HG03196 (cell line): Measurements from ENCODE around the gene NOC2L.
A peak's percentile ranks its signal among the peaks of the same experiment; 100 is the strongest.

Source experiments
- ATAC-seq: cut with Tn5 transposase; IDR thresholded peaks from one replicate; pipeline ENCODE4 v1.9.1; 2021; ENCODE audit not compliant: unreplicated experiment

Gene NOC2L

GRCh38 chr1:975365-975764 is 16.3 kb upstream of the NOC2L start:
- ATAC-seq: no peak

- ATAC-seq: no peak
Measured at GRCh38 chr1:974687-975328, 15.8 kb upstream of the NOC2L start.

GRCh38 chr1:974293-974640 is 15.2 kb upstream of the NOC2L start:
- no peak for ATAC-seq

- no peak for ATAC-seq
Measured at GRCh38 chr1:973459-974292, 14.6 kb upstream of the NOC2L start.

- no peak for ATAC-seq
Measured at GRCh38 chr1:972726-973458, 13.8 kb upstream of the NOC2L start.

GRCh38 chr1:971751-972506 is 12.9 kb upstream of the NOC2L start:
- no peak for ATAC-seq

GRCh38 chr1:970973-971730 is 12.1 kb upstream of the NOC2L start:
- no peak for ATAC-seq

- ATAC-seq: no peak
Measured at GRCh38 chr1:970242-970972, 11.4 kb upstream of the NOC2L start.

- no peak for ATAC-seq
Measured at GRCh38 chr1:969260-969855, 10.3 kb upstream of the NOC2L start.

- no peak for ATAC-seq
Measured at GRCh38 chr1:967466-968343, 8.6 kb upstream of the NOC2L start.

- peak; percentile 54 for ATAC-seq
Measured at GRCh38 chr1:966704-967300, 7.7 kb upstream of the NOC2L start.

- peak; percentile 20 for ATAC-seq
Measured at GRCh38 chr1:966135-966703, 7.2 kb upstream of the NOC2L start, which contains the start of gene PLEKHN1. PLEKHN1 (plus strand) TSS chr1:966482; CDS start chr1:966532, 50 bp downstream.

GRCh38 chr1:965526-966134 is 6.6 kb upstream of the NOC2L start:
- ATAC-seq: no peak

- ATAC-seq: no peak
Measured at GRCh38 chr1:964691-965525, 5.9 kb upstream of the NOC2L start.

GRCh38 chr1:963746-964525 is 4.9 kb upstream of the NOC2L start:
- ATAC-seq: no peak

GRCh38 chr1:963301-963651 is 4.2 kb upstream of the NOC2L start:
- no peak for ATAC-seq
